ENCODE data around the gene CHCHD3.

CHCHD3 gene

GRCh38 chr7:133026210-133026859, 55.6 kb downstream of the CHCHD3 start:
- Mint-ChIP-seq H3K27ac (ENCODE audit: low read depth) (no peak overlapping the region), H3K27me3 (no peaks in the 10 kb centered on the region), H3K36me3 (ENCODE audit: insufficient read depth) (peaks cover 10% of the 10 kb centered on the region), H3K9me3 (no peaks in the 10 kb centered on the region), H3K4me1 (peaks cover 14% of the 10 kb centered on the region), H3K4me3 (no peak overlapping the region)
- ATAC-seq (replicated peaks; ENCODE audit: extremely low read depth, poor library complexity, severe bottlenecking) (no peak), DNase-seq (ENCODE audit: low spot score in 2 of 2) (no peak)

DNA sequence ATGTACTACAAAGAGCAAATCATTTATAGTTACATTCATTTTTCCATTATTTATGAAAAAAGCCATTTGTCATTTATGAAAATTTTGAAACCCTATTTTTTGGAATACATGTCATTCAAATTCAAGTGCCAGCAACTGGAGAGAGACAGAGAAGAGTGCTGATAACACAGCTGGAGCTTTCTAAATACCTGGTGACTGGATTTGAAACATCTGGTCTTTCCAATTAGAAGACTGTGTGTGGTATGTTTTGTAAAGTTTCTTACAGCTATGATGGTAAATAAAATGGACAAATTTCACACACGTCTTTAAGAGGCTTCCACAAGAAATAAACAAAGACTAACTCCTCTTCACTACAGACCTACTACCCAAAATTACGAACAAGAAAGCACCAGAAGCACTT, 56.8 kb downstream of the CHCHD3 start:
- H3K27ac Mint-ChIP-seq (ENCODE audit: low read depth) = no peak overlapping the region
- no peaks in the 10 kb centered on the region for H3K27me3 Mint-ChIP-seq
- H3K4me1 Mint-ChIP-seq = peaks cover 11% of the 10 kb centered on the region
- H3K36me3 Mint-ChIP-seq (ENCODE audit: insufficient read depth) = peaks cover 15% of the 10 kb centered on the region
- no peak for DNase-seq (ENCODE audit: low spot score in 2 of 2)
- H3K4me3 Mint-ChIP-seq = no peak overlapping the region
- H3K9me3 Mint-ChIP-seq = no peaks in the 10 kb centered on the region
- no peak for ATAC-seq (replicated peaks; ENCODE audit: extremely low read depth, poor library complexity, severe bottlenecking)

DNA sequence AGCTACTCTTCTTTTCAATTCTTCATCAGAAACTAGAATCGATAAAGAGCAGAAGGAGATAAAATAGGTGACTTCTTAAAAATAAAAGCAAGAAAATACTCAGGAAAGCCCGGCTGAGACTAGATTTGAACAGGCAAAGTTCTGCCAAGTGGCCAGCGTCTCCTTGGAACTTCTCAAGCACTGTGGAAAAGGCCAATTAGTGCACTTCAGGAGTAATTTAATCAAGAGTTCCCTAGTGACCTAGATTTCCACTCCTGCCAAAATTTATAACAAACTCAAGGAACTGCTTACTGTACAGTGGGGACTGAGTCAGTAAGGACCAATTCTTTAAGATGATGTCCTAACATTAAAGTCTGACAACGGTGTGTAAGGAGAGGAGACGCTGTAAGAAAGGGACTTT, 57.3 kb downstream of the CHCHD3 start:
- Mint-ChIP-seq H3K27me3 (no peaks in the 10 kb centered on the region), H3K4me1 (peaks cover 6% of the 10 kb centered on the region), H3K4me3 (no peak overlapping the region), H3K36me3 (ENCODE audit: insufficient read depth) (peaks cover 15% of the 10 kb centered on the region), H3K9me3 (no peaks in the 10 kb centered on the region), H3K27ac (ENCODE audit: low read depth) (no peak overlapping the region)
- ATAC-seq (replicated peaks; ENCODE audit: extremely low read depth, poor library complexity, severe bottlenecking) (no peak), DNase-seq (ENCODE audit: low spot score in 2 of 2) (no peak)

- Mint-ChIP-seq H3K27ac (ENCODE audit: low read depth) (no peak overlapping the region), H3K27me3 (no peaks in the 10 kb centered on the region), H3K4me1 (no peaks in the 10 kb centered on the region), H3K4me3 (no peak overlapping the region), H3K36me3 (ENCODE audit: insufficient read depth) (peaks cover 15% of the 10 kb centered on the region), H3K9me3 (no peaks in the 10 kb centered on the region)
- no peak for DNase-seq (ENCODE audit: low spot score in 2 of 2)
- no peak for ATAC-seq (replicated peaks; ENCODE audit: extremely low read depth, poor library complexity, severe bottlenecking)
Observed at GRCh38 chr7:133023370-133024071, 58.4 kb downstream of the CHCHD3 start.

DNA sequence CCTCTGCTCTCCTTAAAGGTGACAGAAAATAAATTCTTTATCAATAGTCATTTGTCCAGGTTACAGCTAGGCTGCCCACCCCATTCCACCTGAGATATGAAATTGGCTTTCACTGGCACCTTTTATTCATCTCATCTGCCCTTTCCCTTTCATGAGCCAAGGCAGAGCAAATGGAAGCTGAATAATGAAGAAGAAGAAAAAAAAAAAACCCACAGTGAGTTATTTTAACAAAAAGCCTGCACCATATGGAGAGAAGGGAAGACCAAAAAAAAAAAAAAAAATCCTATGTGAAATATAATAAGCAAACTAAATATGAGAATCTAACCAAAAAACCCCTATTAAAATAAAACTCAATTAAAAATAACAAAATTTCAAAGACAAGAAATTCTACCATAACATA, 59.2 kb downstream of the CHCHD3 start:
- Mint-ChIP-seq H3K4me1 (no peaks in the 10 kb centered on the region), H3K27me3 (no peaks in the 10 kb centered on the region), H3K4me3 (no peak overlapping the region), H3K36me3 (ENCODE audit: insufficient read depth) (peaks cover 13% of the 10 kb centered on the region), H3K27ac (ENCODE audit: low read depth) (no peak overlapping the region), H3K9me3 (no peaks in the 10 kb centered on the region)
- DNase-seq (ENCODE audit: low spot score in 2 of 2) (no peak), ATAC-seq (replicated peaks; ENCODE audit: extremely low read depth, poor library complexity, severe bottlenecking) (no peak)

DNA sequence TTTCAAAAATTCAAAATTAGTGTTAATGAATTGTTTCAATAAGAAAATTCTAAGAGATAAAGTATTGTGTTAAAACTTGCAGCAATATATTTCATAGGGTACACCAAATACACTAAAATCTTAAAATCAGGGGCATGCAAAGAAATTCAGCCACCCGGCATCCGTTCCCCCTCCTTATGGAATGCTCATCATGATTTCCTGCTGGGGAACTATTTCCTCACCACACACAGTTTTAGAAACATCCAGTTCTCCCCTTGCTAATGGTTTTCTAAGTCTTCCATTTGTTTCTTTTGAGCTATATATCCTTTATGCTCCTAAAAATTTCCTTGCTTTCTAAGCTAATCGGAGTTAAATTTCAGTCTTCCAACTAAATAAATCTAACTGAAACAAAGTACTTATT, 60.7 kb downstream of the CHCHD3 start:
- DNase-seq (ENCODE audit: low spot score in 2 of 2) (no peak), ATAC-seq (replicated peaks; ENCODE audit: extremely low read depth, poor library complexity, severe bottlenecking) (no peak)
- no peak overlapping the region for H3K27ac Mint-ChIP-seq (ENCODE audit: low read depth)
- H3K4me1 Mint-ChIP-seq = no peaks in the 10 kb centered on the region
- H3K9me3 Mint-ChIP-seq = no peaks in the 10 kb centered on the region
- H3K4me3 Mint-ChIP-seq = no peak overlapping the region
- H3K27me3 Mint-ChIP-seq = no peaks in the 10 kb centered on the region
- peaks cover 13% of the 10 kb centered on the region for H3K36me3 Mint-ChIP-seq (ENCODE audit: insufficient read depth)

DNA sequence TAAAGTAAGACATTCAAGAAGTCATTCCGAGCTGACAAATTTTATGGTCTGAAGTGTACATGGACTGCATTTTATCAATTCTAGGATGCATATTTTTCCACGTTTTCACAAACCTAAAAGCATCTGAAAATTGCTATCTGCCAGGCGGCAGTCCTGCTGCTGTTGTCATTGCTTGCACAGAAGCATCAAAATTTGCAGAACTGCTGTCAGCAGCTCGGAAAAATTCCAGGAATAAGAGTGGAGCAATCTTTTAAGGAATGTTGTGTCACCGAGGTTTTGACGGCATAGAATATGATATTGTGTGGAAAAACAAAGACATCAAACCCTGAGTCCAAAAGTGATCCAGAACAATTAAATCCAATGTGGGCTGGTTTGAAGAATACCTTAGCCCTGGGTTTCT, 61.4 kb downstream of the CHCHD3 start:
- no peak for ATAC-seq (replicated peaks; ENCODE audit: extremely low read depth, poor library complexity, severe bottlenecking)
- H3K9me3 Mint-ChIP-seq = no peaks in the 10 kb centered on the region
- DNase-seq (ENCODE audit: low spot score in 2 of 2) = no peak
- peaks cover 4% of the 10 kb centered on the region for H3K4me1 Mint-ChIP-seq
- peaks cover 12% of the 10 kb centered on the region for H3K36me3 Mint-ChIP-seq (ENCODE audit: insufficient read depth)
- H3K27ac Mint-ChIP-seq (ENCODE audit: low read depth) = no peak overlapping the region
- H3K27me3 Mint-ChIP-seq = no peaks in the 10 kb centered on the region
- no peak overlapping the region for H3K4me3 Mint-ChIP-seq

DNA sequence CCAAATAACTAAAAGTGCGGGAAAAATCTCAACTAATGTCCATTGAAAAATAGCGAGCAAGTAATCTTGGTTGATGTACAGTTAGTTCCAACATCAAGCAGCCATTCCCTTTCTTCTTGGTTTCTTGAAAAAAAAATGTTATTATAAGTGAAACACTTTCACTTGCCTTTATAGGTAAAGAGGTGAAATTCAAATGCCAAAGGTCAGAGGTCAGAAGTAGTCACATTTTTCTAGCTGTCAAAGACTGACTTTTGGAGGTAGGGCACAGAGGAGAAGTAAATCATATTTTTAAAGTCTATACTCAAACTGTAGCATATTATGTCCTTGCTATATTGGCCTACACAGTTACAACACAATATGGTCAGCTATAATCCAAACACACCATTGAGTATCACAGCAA, 62.3 kb downstream of the CHCHD3 start:
- Mint-ChIP-seq H3K9me3 (no peaks in the 10 kb centered on the region), H3K27me3 (no peaks in the 10 kb centered on the region), H3K36me3 (ENCODE audit: insufficient read depth) (peaks cover 13% of the 10 kb centered on the region), H3K4me1 (peaks cover 9% of the 10 kb centered on the region), H3K4me3 (no peak overlapping the region), H3K27ac (ENCODE audit: low read depth) (no peak overlapping the region)
- DNase-seq (ENCODE audit: low spot score in 2 of 2) (no peak), ATAC-seq (replicated peaks; ENCODE audit: extremely low read depth, poor library complexity, severe bottlenecking) (no peak)

- no peak overlapping the region for H3K27ac Mint-ChIP-seq (ENCODE audit: low read depth)
- H3K9me3 Mint-ChIP-seq = no peaks in the 10 kb centered on the region
- DNase-seq (ENCODE audit: low spot score in 2 of 2) (no peak), ATAC-seq (replicated peaks; ENCODE audit: extremely low read depth, poor library complexity, severe bottlenecking) (no peak)
- H3K4me1 Mint-ChIP-seq = peaks cover 10% of the 10 kb centered on the region
- H3K36me3 Mint-ChIP-seq (ENCODE audit: insufficient read depth) = peaks cover 7% of the 10 kb centered on the region
- H3K27me3 Mint-ChIP-seq = no peaks in the 10 kb centered on the region
- H3K4me3 Mint-ChIP-seq = no peak overlapping the region
Observed at GRCh38 chr7:133016604-133017003, 65.3 kb downstream of the CHCHD3 start.

DNA sequence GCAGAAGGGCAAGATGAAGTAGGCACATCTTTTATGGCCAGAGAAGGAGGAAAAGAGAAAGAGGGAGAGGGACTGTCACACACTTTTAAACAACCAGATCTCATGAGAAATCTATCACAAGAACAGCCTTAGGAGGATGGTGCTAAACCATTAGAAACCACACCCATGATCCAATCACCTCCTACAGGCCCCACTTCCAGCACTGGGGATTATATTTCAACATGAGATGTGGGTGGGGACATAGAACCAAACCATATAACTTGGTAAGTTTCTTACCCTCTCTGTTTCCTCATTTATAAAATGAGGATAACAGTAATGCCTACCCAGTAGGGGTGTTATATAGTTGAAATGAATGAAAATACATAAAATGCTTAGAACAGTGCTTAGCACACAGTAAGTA, 66.0 kb downstream of the CHCHD3 start:
- Mint-ChIP-seq H3K4me1 (peaks cover 13% of the 10 kb centered on the region), H3K4me3 (no peak overlapping the region), H3K27ac (ENCODE audit: low read depth) (no peak overlapping the region), H3K27me3 (no peaks in the 10 kb centered on the region), H3K36me3 (ENCODE audit: insufficient read depth) (peaks cover 5% of the 10 kb centered on the region), H3K9me3 (no peaks in the 10 kb centered on the region)
- ATAC-seq (replicated peaks; ENCODE audit: extremely low read depth, poor library complexity, severe bottlenecking) (no peak), DNase-seq (ENCODE audit: low spot score in 2 of 2) (no peak)

GRCh38 chr7:133011746-133012145, 70.1 kb downstream of the CHCHD3 start:
- no peak overlapping the region for H3K4me3 Mint-ChIP-seq
- peaks cover 3% of the 10 kb centered on the region for H3K36me3 Mint-ChIP-seq (ENCODE audit: insufficient read depth)
- no peaks in the 10 kb centered on the region for H3K9me3 Mint-ChIP-seq
- ATAC-seq (replicated peaks; ENCODE audit: extremely low read depth, poor library complexity, severe bottlenecking) = no peak
- H3K27ac Mint-ChIP-seq (ENCODE audit: low read depth) = no peak overlapping the region
- H3K27me3 Mint-ChIP-seq = no peaks in the 10 kb centered on the region
- peaks cover 21% of the 10 kb centered on the region for H3K4me1 Mint-ChIP-seq
- DNase-seq (ENCODE audit: low spot score in 2 of 2) = no peak

- H3K9me3 Mint-ChIP-seq = no peaks in the 10 kb centered on the region
- H3K36me3 Mint-ChIP-seq (ENCODE audit: insufficient read depth) = peaks cover 2% of the 10 kb centered on the region
- H3K4me1 Mint-ChIP-seq = peaks cover 13% of the 10 kb centered on the region
- no peak overlapping the region for H3K4me3 Mint-ChIP-seq
- no peak for ATAC-seq (replicated peaks; ENCODE audit: extremely low read depth, poor library complexity, severe bottlenecking)
- H3K27me3 Mint-ChIP-seq = no peaks in the 10 kb centered on the region
- no peak overlapping the region for H3K27ac Mint-ChIP-seq (ENCODE audit: low read depth)
- DNase-seq (ENCODE audit: low spot score in 2 of 2) = no peak
Observed at GRCh38 chr7:133009426-133010252, 72.3 kb downstream of the CHCHD3 start.

GRCh38 chr7:133007961-133008360, 73.9 kb downstream of the CHCHD3 start:
- DNase-seq (ENCODE audit: low spot score in 2 of 2) (no peak), ATAC-seq (replicated peaks; ENCODE audit: extremely low read depth, poor library complexity, severe bottlenecking) (no peak)
- Mint-ChIP-seq H3K4me3 (no peak overlapping the region), H3K27me3 (no peaks in the 10 kb centered on the region), H3K9me3 (no peaks in the 10 kb centered on the region), H3K36me3 (ENCODE audit: insufficient read depth) (peaks cover 2% of the 10 kb centered on the region), H3K27ac (ENCODE audit: low read depth) (no peak overlapping the region), H3K4me1 (peaks cover 24% of the 10 kb centered on the region)

All from central memory CD8-positive, alpha-beta T cell (primary cell).